PC-3 (cell line): Measurements from ENCODE around the gene ECHS1.

Experiments
- EZH2phosphoT487 ChIP-seq: fragments of 300-600 bp; sonication (generic); IDR thresholded peaks from 2 replicates; pipeline ENCODE4 v1.6.1; 2018; ENCODE audit warnings: mild to moderate bottlenecking, antibody characterized with exemption, low read length, borderline replicate concordance
- TF ChIP-seq, protein P1 (sequence below): fragments of 300-600 bp; sonication (generic); conservative IDR thresholded peaks from 2 replicates; pipeline ENCODE4 v1.5.1; 2017; ENCODE audit warnings: antibody characterized with exemption, low read depth, mild to moderate bottlenecking, low read length

GRCh38 chr10:133361227-133361626 is 11.9 kb downstream of the ECHS1 start:
- TF ChIP-seq, protein P1, sequence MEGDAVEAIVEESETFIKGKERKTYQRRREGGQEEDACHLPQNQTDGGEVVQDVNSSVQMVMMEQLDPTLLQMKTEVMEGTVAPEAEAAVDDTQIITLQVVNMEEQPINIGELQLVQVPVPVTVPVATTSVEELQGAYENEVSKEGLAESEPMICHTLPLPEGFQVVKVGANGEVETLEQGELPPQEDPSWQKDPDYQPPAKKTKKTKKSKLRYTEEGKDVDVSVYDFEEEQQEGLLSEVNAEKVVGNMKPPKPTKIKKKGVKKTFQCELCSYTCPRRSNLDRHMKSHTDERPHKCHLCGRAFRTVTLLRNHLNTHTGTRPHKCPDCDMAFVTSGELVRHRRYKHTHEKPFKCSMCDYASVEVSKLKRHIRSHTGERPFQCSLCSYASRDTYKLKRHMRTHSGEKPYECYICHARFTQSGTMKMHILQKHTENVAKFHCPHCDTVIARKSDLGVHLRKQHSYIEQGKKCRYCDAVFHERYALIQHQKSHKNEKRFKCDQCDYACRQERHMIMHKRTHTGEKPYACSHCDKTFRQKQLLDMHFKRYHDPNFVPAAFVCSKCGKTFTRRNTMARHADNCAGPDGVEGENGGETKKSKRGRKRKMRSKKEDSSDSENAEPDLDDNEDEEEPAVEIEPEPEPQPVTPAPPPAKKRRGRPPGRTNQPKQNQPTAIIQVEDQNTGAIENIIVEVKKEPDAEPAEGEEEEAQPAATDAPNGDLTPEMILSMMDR, result no peak
- TF ChIP-seq EZH2phosphoT487, result no peak
